ENCODE results near the gene MARCHF11.

Gene MARCHF11

DNA sequence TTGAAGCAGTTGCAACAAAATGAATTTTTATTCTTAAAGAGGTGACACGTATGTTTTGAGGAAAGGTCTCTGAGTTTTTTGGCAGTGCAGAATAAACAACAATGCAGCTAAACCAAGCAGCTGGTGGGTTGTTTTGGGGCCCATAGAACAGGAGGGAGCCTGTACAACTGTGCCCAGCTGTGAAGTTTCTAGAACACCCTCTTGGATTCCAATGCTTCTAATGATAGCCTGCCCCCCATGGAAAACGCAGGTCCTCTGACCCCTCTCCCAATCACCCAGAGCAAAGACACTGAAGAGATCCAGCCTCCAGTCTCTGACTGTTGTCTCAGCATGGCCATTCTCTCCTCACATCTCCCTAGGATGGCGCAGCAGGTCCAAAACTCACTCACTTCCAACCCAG lies 150.9 kb downstream of the MARCHF11 start:
- no peak overlapping the region for H2AFZ ChIP-seq (ENCODE audit: low read depth)
- no peak overlapping the region for H3K4me2 ChIP-seq
- no peaks in the 10 kb centered on the region for H3K36me3 ChIP-seq (ENCODE audit: insufficient read depth)
- H3K9ac ChIP-seq = no peak overlapping the region
- H3K27ac ChIP-seq = no peak overlapping the region
- H3K4me3 ChIP-seq (IDR thresholded peaks at IDR 0.05; ENCODE audit: insufficient read depth, low read depth, low read length) = no peak overlapping the region
- H3K4me1 ChIP-seq (ENCODE audit: low read depth, poor library complexity, severe bottlenecking) = no peaks in the 10 kb centered on the region
- no peaks in the 10 kb centered on the region for H4K20me1 ChIP-seq (ENCODE audit: insufficient read depth)
- TF ChIP-seq CTCF (conservative IDR thresholded peaks at IDR 0.05; ENCODE audit: low read depth, low read length) = no peak
- H3K27me3 ChIP-seq (ENCODE audit: insufficient read depth, low read depth) = no peaks in the 10 kb centered on the region
- H3K79me2 ChIP-seq (ENCODE audit: insufficient read depth, low read depth) = no peaks in the 10 kb centered on the region

GRCh38 chr5:16025681-16026080 lies 153.9 kb downstream of the MARCHF11 start:
- no peak overlapping the region for H3K4me3 ChIP-seq (IDR thresholded peaks at IDR 0.05; ENCODE audit: insufficient read depth, low read depth, low read length)
- H3K27ac ChIP-seq = no peak overlapping the region
- H3K79me2 ChIP-seq (ENCODE audit: insufficient read depth, low read depth) = no peaks in the 10 kb centered on the region
- no peak overlapping the region for H3K4me2 ChIP-seq
- H3K36me3 ChIP-seq (ENCODE audit: insufficient read depth) = no peaks in the 10 kb centered on the region
- H3K9ac ChIP-seq = no peak overlapping the region
- H3K27me3 ChIP-seq (ENCODE audit: insufficient read depth, low read depth) = no peaks in the 10 kb centered on the region
- H2AFZ ChIP-seq (ENCODE audit: low read depth) = no peak overlapping the region
- TF ChIP-seq CTCF (conservative IDR thresholded peaks at IDR 0.05; ENCODE audit: low read depth, low read length) = no peak
- H3K4me1 ChIP-seq (ENCODE audit: low read depth, poor library complexity, severe bottlenecking) = no peaks in the 10 kb centered on the region
- no peaks in the 10 kb centered on the region for H4K20me1 ChIP-seq (ENCODE audit: insufficient read depth)

GRCh38 chr5:16018970-16019369 lies 160.6 kb downstream of the MARCHF11 start:
- H3K4me2 ChIP-seq = no peak overlapping the region
- no peaks in the 10 kb centered on the region for H3K36me3 ChIP-seq (ENCODE audit: insufficient read depth)
- H3K79me2 ChIP-seq (ENCODE audit: insufficient read depth, low read depth) = no peaks in the 10 kb centered on the region
- no peak overlapping the region for H3K9ac ChIP-seq
- no peaks in the 10 kb centered on the region for H4K20me1 ChIP-seq (ENCODE audit: insufficient read depth)
- no peaks in the 10 kb centered on the region for H3K4me1 ChIP-seq (ENCODE audit: low read depth, poor library complexity, severe bottlenecking)
- no peaks in the 10 kb centered on the region for H3K27me3 ChIP-seq (ENCODE audit: insufficient read depth, low read depth)
- TF ChIP-seq CTCF (conservative IDR thresholded peaks at IDR 0.05; ENCODE audit: low read depth, low read length) = no peak
- H3K4me3 ChIP-seq (IDR thresholded peaks at IDR 0.05; ENCODE audit: insufficient read depth, low read depth, low read length) = no peak overlapping the region
- H3K27ac ChIP-seq = no peak overlapping the region
- no peak overlapping the region for H2AFZ ChIP-seq (ENCODE audit: low read depth)

GRCh38 chr5:16017720-16018119 lies 161.9 kb downstream of the MARCHF11 start:
- no peaks in the 10 kb centered on the region for H3K36me3 ChIP-seq (ENCODE audit: insufficient read depth)
- H4K20me1 ChIP-seq (ENCODE audit: insufficient read depth) = no peaks in the 10 kb centered on the region
- no peak overlapping the region for H3K4me2 ChIP-seq
- no peak overlapping the region for H3K9ac ChIP-seq
- H3K79me2 ChIP-seq (ENCODE audit: insufficient read depth, low read depth) = no peaks in the 10 kb centered on the region
- no peak for TF ChIP-seq CTCF (conservative IDR thresholded peaks at IDR 0.05; ENCODE audit: low read depth, low read length)
- no peak overlapping the region for H3K4me3 ChIP-seq (IDR thresholded peaks at IDR 0.05; ENCODE audit: insufficient read depth, low read depth, low read length)
- H3K27me3 ChIP-seq (ENCODE audit: insufficient read depth, low read depth) = no peaks in the 10 kb centered on the region
- no peak overlapping the region for H3K27ac ChIP-seq
- H3K4me1 ChIP-seq (ENCODE audit: low read depth, poor library complexity, severe bottlenecking) = no peaks in the 10 kb centered on the region
- H2AFZ ChIP-seq (ENCODE audit: low read depth) = no peak overlapping the region

All from KMS-11 (cell line).